ENCODE results near the gene DYRK4. TPM values are rescaled to one million over a fixed set of nuclear protein-coding genes. Genes with fewer than 3 reads are reported as not detected.

The DYRK4 gene
- total RNA-seq, 1 experiment from 2014 or later: 58.6 TPM

- ChIA-PET CTCF (no interaction called here), POLR2A (ENCODE audit: unreplicated experiment) (no interaction called here)
- ATAC-seq (no peak), DNase-seq (no peak)
- Histone ChIP-seq H3K27ac (ENCODE audit: low read length) (no peak overlapping the region), H3K36me3 (ENCODE audit: low read depth, low read length) (no peaks in the 10 kb centered on the region), H3K9me2 (replicated peaks; ENCODE audit: low read length) (no peaks in the 10 kb centered on the region), H4K20me1 (ENCODE audit: low read length) (no peaks in the 10 kb centered on the region), H3K9me3 (ENCODE audit: low read length) (no peaks in the 10 kb centered on the region), H3F3A (ENCODE audit: low read length, unreplicated experiment) (no peaks in the 10 kb centered on the region), H3K4me2 (ENCODE audit: low read length) (no peak overlapping the region), H3K27me3 (ENCODE audit: low read length) (no peaks in the 10 kb centered on the region), H3K4me1 (ENCODE audit: insufficient read depth, low read length) (peaks cover 3% of the 10 kb centered on the region; the same call in 1 of the 2 replicates), H3K9ac (ENCODE audit: low read length) (no peak overlapping the region), H3K4me3 (ENCODE audit: low read length) (no peak overlapping the region), H2AFZ (ENCODE audit: low read length) (no peak overlapping the region), H3K79me2 (ENCODE audit: low read length) (peaks cover 12% of the 10 kb centered on the region)
- intact Hi-C loops (cut with micrococcal nuclease): no loop called here
- BruUV-seq (replicated peaks): no TSS peak
- TF ChIP-seq EZH2 (IDR thresholded peaks at IDR 0.05; ENCODE audit: low read length, unreplicated experiment) (no peak), EZH2phosphoT487 (IDR thresholded peaks at IDR 0.05; ENCODE audit: borderline replicate concordance, low read length) (no peak)
- TF ChIP-seq, protein P1, sequence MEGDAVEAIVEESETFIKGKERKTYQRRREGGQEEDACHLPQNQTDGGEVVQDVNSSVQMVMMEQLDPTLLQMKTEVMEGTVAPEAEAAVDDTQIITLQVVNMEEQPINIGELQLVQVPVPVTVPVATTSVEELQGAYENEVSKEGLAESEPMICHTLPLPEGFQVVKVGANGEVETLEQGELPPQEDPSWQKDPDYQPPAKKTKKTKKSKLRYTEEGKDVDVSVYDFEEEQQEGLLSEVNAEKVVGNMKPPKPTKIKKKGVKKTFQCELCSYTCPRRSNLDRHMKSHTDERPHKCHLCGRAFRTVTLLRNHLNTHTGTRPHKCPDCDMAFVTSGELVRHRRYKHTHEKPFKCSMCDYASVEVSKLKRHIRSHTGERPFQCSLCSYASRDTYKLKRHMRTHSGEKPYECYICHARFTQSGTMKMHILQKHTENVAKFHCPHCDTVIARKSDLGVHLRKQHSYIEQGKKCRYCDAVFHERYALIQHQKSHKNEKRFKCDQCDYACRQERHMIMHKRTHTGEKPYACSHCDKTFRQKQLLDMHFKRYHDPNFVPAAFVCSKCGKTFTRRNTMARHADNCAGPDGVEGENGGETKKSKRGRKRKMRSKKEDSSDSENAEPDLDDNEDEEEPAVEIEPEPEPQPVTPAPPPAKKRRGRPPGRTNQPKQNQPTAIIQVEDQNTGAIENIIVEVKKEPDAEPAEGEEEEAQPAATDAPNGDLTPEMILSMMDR (conservative IDR thresholded peaks at IDR 0.05; ENCODE audit: low read depth, low read length): no peak
Observed at GRCh38 chr12:4609071-4609470, 47.1 kb downstream of the DYRK4 start.

- no peak overlapping the region for H2AFZ ChIP-seq (ENCODE audit: low read length)
- peaks cover 3% of the 10 kb centered on the region; the same call in 1 of the 2 replicates for H3K4me1 ChIP-seq (ENCODE audit: insufficient read depth, low read length)
- H3K36me3 ChIP-seq (ENCODE audit: low read depth, low read length): no peaks in the 10 kb centered on the region
- no peak for DNase-seq
- peaks cover 5% of the 10 kb centered on the region for H3K79me2 ChIP-seq (ENCODE audit: low read length)
- H3K4me3 ChIP-seq (ENCODE audit: low read length): no peak overlapping the region
- H4K20me1 ChIP-seq (ENCODE audit: low read length): no peaks in the 10 kb centered on the region
- ChIA-PET CTCF (no interaction called here), POLR2A (ENCODE audit: unreplicated experiment) (no interaction called here)
- no TSS peak for BruUV-seq (replicated peaks)
- H3F3A ChIP-seq (ENCODE audit: low read length, unreplicated experiment): no peaks in the 10 kb centered on the region
- H3K27ac ChIP-seq (ENCODE audit: low read length): no peak overlapping the region
- H3K27me3 ChIP-seq (ENCODE audit: low read length): no peaks in the 10 kb centered on the region
- H3K9ac ChIP-seq (ENCODE audit: low read length): no peak overlapping the region
- no peak for TF ChIP-seq EZH2phosphoT487 (IDR thresholded peaks at IDR 0.05; ENCODE audit: borderline replicate concordance, low read length)
- TF ChIP-seq, protein P1 (conservative IDR thresholded peaks at IDR 0.05; ENCODE audit: low read depth, low read length): no peak
- no peak for TF ChIP-seq EZH2 (IDR thresholded peaks at IDR 0.05; ENCODE audit: low read length, unreplicated experiment)
- no peaks in the 10 kb centered on the region for H3K9me3 ChIP-seq (ENCODE audit: low read length)
- no peaks in the 10 kb centered on the region for H3K9me2 ChIP-seq (replicated peaks; ENCODE audit: low read length)
- intact Hi-C loops (cut with micrococcal nuclease): no loop called here
- no peak overlapping the region for H3K4me2 ChIP-seq (ENCODE audit: low read length)
- ATAC-seq: no peak
Observed at GRCh38 chr12:4610481-4610880, 48.5 kb downstream of the DYRK4 start.

- H3K36me3 ChIP-seq (ENCODE audit: low read depth, low read length): no peaks in the 10 kb centered on the region
- no peak for DNase-seq
- no peak overlapping the region for H3K4me3 ChIP-seq (ENCODE audit: low read length)
- H3K9me2 ChIP-seq (replicated peaks; ENCODE audit: low read length): no peaks in the 10 kb centered on the region
- H3K27me3 ChIP-seq (ENCODE audit: low read length): no peaks in the 10 kb centered on the region
- H3K79me2 ChIP-seq (ENCODE audit: low read length): no peaks in the 10 kb centered on the region
- no peak for TF ChIP-seq EZH2 (IDR thresholded peaks at IDR 0.05; ENCODE audit: low read length, unreplicated experiment)
- no peak for TF ChIP-seq EZH2phosphoT487 (IDR thresholded peaks at IDR 0.05; ENCODE audit: borderline replicate concordance, low read length)
- TF ChIP-seq, protein P1 (conservative IDR thresholded peaks at IDR 0.05; ENCODE audit: low read depth, low read length): no peak
- no peaks in the 10 kb centered on the region for H3K9me3 ChIP-seq (ENCODE audit: low read length)
- H3F3A ChIP-seq (ENCODE audit: low read length, unreplicated experiment): no peaks in the 10 kb centered on the region
- no TSS peak for BruUV-seq (replicated peaks)
- ChIA-PET CTCF (no interaction called here), POLR2A (ENCODE audit: unreplicated experiment) (no interaction called here)
- intact Hi-C loops (cut with micrococcal nuclease): no loop called here
- H2AFZ ChIP-seq (ENCODE audit: low read length): no peak overlapping the region
- no peak for ATAC-seq
- H4K20me1 ChIP-seq (ENCODE audit: low read length): no peaks in the 10 kb centered on the region
- no peak overlapping the region for H3K9ac ChIP-seq (ENCODE audit: low read length)
- H3K27ac ChIP-seq (ENCODE audit: low read length): no peak overlapping the region
- H3K4me2 ChIP-seq (ENCODE audit: low read length): no peak overlapping the region
- no peaks in the 10 kb centered on the region for H3K4me1 ChIP-seq (ENCODE audit: insufficient read depth, low read length)
Observed at GRCh38 chr12:4615667-4616066, 53.7 kb downstream of the DYRK4 start.
